H1 (cell line): ENCODE results near the gene DISC1. TPM values are rescaled to one million over a fixed set of nuclear protein-coding genes. Genes with fewer than 3 reads are reported as not detected.

ENCODE experiments used
- CTCF ChIA-PET: fragments of 300-600 bp; sonication (Branson Sonifier 250); formaldehyde crosslinking; loops from one replicate; lab custom pipeline; 2021; ENCODE audit not compliant: partially characterized antibody; lab: Charles Lee
- POLR2A ChIA-PET: fragments of 300-600 bp; sonication (Branson Sonifier 250); formaldehyde crosslinking; loops from one replicate; lab custom pipeline; 2021; ENCODE audit warnings: inconsistent platforms; ENCODE audit not compliant: partially characterized antibody; lab: Charles Lee
- DNase-seq, 2 experiments: peaks; one replicate each; pipeline versions ENCODE4 v3.0.0 to v3.0.0-alpha.2; 2010 to 2022; ENCODE audit warnings: low spot score in 2 of 2, low read depth in 1 of 2, mixed read lengths in 1 of 2
- FAIRE-seq: peaks from 2 replicates; lab custom pipeline; 2011; peaks lifted over from hg19 to GRCh38; lab: Jason Lieb, UNC
- H2AFZ ChIP-seq: 2 replicates; pipeline ENCODE4 v1.8.1; 2012; ENCODE audit warnings: low read length, inconsistent platforms
- H2AK5ac ChIP-seq: 2 replicates; pipeline ENCODE4 v1.6.1; 2013; ENCODE audit warnings: low read depth, low read length
- H2BK120ac ChIP-seq: replicated peaks from 2 replicates; pipeline ENCODE3; 2013; ENCODE audit warnings: low read depth, low read length, inconsistent platforms
- H2BK12ac ChIP-seq: 2 replicates; pipeline ENCODE4 v1.6.1; 2013; ENCODE audit warnings: low read depth, low read length
- H2BK15ac ChIP-seq: 2 replicates; pipeline ENCODE4 v1.6.1; 2013; ENCODE audit warnings: low read length
- H2BK20ac ChIP-seq: 2 replicates; pipeline ENCODE4 v1.6.1; 2013; ENCODE audit warnings: low read length
- H2BK5ac ChIP-seq: 2 replicates; pipeline ENCODE4 v1.6.1; 2013; ENCODE audit warnings: low read depth, low read length
- H3K14ac ChIP-seq: 2 replicates; pipeline ENCODE4 v1.6.1; 2013; ENCODE audit warnings: inconsistent platforms; ENCODE audit not compliant: insufficient read length
- H3K18ac ChIP-seq: 2 replicates; pipeline ENCODE4 v1.6.1; 2013; ENCODE audit warnings: low read length; ENCODE audit errors: extremely low read depth
- H3K23ac ChIP-seq: 2 replicates; pipeline ENCODE4 v1.6.1; 2013; ENCODE audit warnings: inconsistent platforms; ENCODE audit not compliant: insufficient read length
- H3K23me2 ChIP-seq: 2 replicates; pipeline ENCODE4 v1.6.1; 2013; ENCODE audit warnings: low read depth, low read length
- H3K27ac ChIP-seq: 2 replicates; pipeline ENCODE4 v1.6.1; 2011; ENCODE audit warnings: low read depth, low read length, inconsistent platforms
- H3K27me3 ChIP-seq, 4 experiments: replicated peaks in 1 of 4; 1 replicate in 1 of 4; 2 replicates in 3 of 4; pipeline versions ENCODE4 v1.6.1 to v1.8.1; 2011 to 2013; ENCODE audit warnings: low read length in 3 of 4, mild to moderate bottlenecking in 3 of 4, inconsistent platforms in 2 of 4, mixed read lengths in 2 of 4, moderate library complexity in 1 of 4; ENCODE audit not compliant: control insufficient read depth in 3 of 4, insufficient read depth in 3 of 4; ENCODE audit errors: extremely low read depth in 1 of 4
- H3K36me3 ChIP-seq, 4 experiments: 2 replicates each; pipeline versions ENCODE4 v1.6.1 to v1.8.1; 2011 to 2013; ENCODE audit warnings: mild to moderate bottlenecking in 4 of 4, low read length in 3 of 4, moderate library complexity in 2 of 4, control low read depth in 1 of 4, inconsistent platforms in 1 of 4; ENCODE audit not compliant: insufficient read depth in 4 of 4, control insufficient read depth in 2 of 4
- H3K4ac ChIP-seq: replicated peaks from 2 replicates; pipeline ENCODE3; 2013; ENCODE audit warnings: low read length, low read depth, mixed read lengths, inconsistent platforms; ENCODE audit not compliant: insufficient read length
- H3K4me1 ChIP-seq, 4 experiments: replicated peaks in 1 of 4; 1 replicate in 1 of 4; 2 replicates in 3 of 4; pipeline versions ENCODE4 v1.6.1 to v1.8.1; 2011 to 2013; ENCODE audit warnings: low read length in 3 of 4, inconsistent platforms in 2 of 4, mixed read lengths in 1 of 4; ENCODE audit not compliant: insufficient read depth in 4 of 4, control insufficient read depth in 3 of 4
- H3K4me2 ChIP-seq, 2 experiments: 2 replicates each; pipeline versions ENCODE4 v1.6.1 to v1.8.1; 2011 to 2013; ENCODE audit warnings: low read depth in 2 of 2, low read length in 2 of 2, control low read depth in 1 of 2, inconsistent platforms in 1 of 2, mild to moderate bottlenecking in 1 of 2; ENCODE audit not compliant: insufficient read depth in 1 of 2
- H3K4me3 ChIP-seq, 4 experiments: fragments of 200-600, 300-600 bp in 1 of 4; sonication (generic), shearing (Covaris generic), sonication (Bioruptor Twin) in 1 of 4; 2 replicates each; pipeline versions ENCODE4 v1.5.1 to v1.8.1; 2011 to 2016; ENCODE audit warnings: low read length in 4 of 4, low read depth in 3 of 4, control low read depth in 2 of 4, inconsistent platforms in 2 of 4, mild to moderate bottlenecking in 2 of 4, mixed read lengths in 1 of 4, moderate library complexity in 1 of 4; ENCODE audit not compliant: insufficient read depth in 2 of 4; ENCODE audit errors: extremely low read depth in 1 of 4
- H3K56ac ChIP-seq: replicated peaks from 2 replicates; pipeline ENCODE3; 2013; ENCODE audit warnings: low read depth, mild to moderate bottlenecking, mixed read lengths, low read length, inconsistent platforms; ENCODE audit not compliant: insufficient read length
- H3K79me1 ChIP-seq: 2 replicates; pipeline ENCODE4 v1.6.1; 2013; ENCODE audit warnings: low read depth, low read length, control low read depth
- H3K79me2 ChIP-seq, 2 experiments: 2 replicates each; pipeline versions ENCODE4 v1.6.1 to v1.8.1; 2012 to 2013; ENCODE audit warnings: low read length in 2 of 2, mild to moderate bottlenecking in 2 of 2, inconsistent platforms in 1 of 2; ENCODE audit not compliant: insufficient read depth in 2 of 2, control insufficient read depth in 1 of 2
- H3K9ac ChIP-seq, 4 experiments: replicated peaks in 1 of 4; 1 replicate in 1 of 4; 2 replicates in 3 of 4; pipeline versions ENCODE4 v1.6.1 to v1.8.1; 2011 to 2013; ENCODE audit warnings: low read depth in 3 of 4, low read length in 3 of 4, control low read depth in 2 of 4, mild to moderate bottlenecking in 2 of 4, moderate library complexity in 2 of 4, inconsistent platforms in 1 of 4; ENCODE audit errors: extremely low read depth in 1 of 4
- H3K9me3 ChIP-seq, 2 experiments: 2 replicates each; pipeline versions ENCODE4 v1.6.1 to v1.8.1; 2012 to 2013; ENCODE audit warnings: mild to moderate bottlenecking in 2 of 2, moderate library complexity in 2 of 2, control low read depth in 1 of 2, inconsistent platforms in 1 of 2, low read depth in 1 of 2, low read length in 1 of 2, mixed read lengths in 1 of 2; ENCODE audit not compliant: insufficient read depth in 2 of 2
- H4K20me1 ChIP-seq, 2 experiments: replicated peaks in 1 of 2; 2 replicates each; pipeline versions ENCODE3 to v1.8.1; 2011 to 2013; ENCODE audit warnings: inconsistent platforms in 2 of 2, low read length in 2 of 2, mild to moderate bottlenecking in 1 of 2; ENCODE audit not compliant: insufficient read depth in 2 of 2, control insufficient read depth in 1 of 2
- H4K5ac ChIP-seq: 2 replicates; pipeline ENCODE4 v1.6.1; 2013; ENCODE audit warnings: low read length, low read depth, mixed read lengths, inconsistent platforms; ENCODE audit not compliant: insufficient read length
- H4K8ac ChIP-seq: 2 replicates; pipeline ENCODE4 v1.8.0; 2013; ENCODE audit warnings: mild to moderate bottlenecking, moderate library complexity, low read length, inconsistent platforms; ENCODE audit not compliant: insufficient read depth; ENCODE audit errors: extremely low read depth
- H4K91ac ChIP-seq: replicated peaks from 2 replicates; pipeline ENCODE3; 2013; ENCODE audit warnings: low read length, mixed read lengths, inconsistent platforms; ENCODE audit not compliant: insufficient read length
- BACH1 ChIP-seq: IDR thresholded peaks from 2 replicates; pipeline ENCODE4 v1.6.1; 2012; ENCODE audit warnings: low read length, improper control_type of control experiment
- BRCA1 ChIP-seq: IDR thresholded peaks from 2 replicates; pipeline ENCODE4 v1.6.1; 2012; ENCODE audit warnings: low read depth, low read length, improper control_type of control experiment
- EP300 ChIP-seq, 2 experiments: IDR thresholded peaks; 1 replicate in 1 of 2; 2 replicates in 1 of 2; pipeline ENCODE4 v1.6.1; 2011 to 2012; ENCODE audit warnings: low read depth in 2 of 2, low read length in 2 of 2, mild to moderate bottlenecking in 2 of 2, borderline replicate concordance in 1 of 2, inconsistent platforms in 1 of 2, moderate library complexity in 1 of 2
- MAFK ChIP-seq: IDR thresholded peaks from 2 replicates; pipeline ENCODE4 v1.6.1; 2012; ENCODE audit warnings: low read depth, mild to moderate bottlenecking, improper control_type of control experiment, low read length
- POLR2A ChIP-seq, 2 experiments: IDR thresholded peaks; 1 replicate in 1 of 2; 2 replicates in 1 of 2; pipeline ENCODE4 v1.6.1; 2011; ENCODE audit warnings: low read depth in 2 of 2, low read length in 2 of 2, mild to moderate bottlenecking in 2 of 2; ENCODE audit errors: control extremely low read depth in 1 of 2
- RAD21 ChIP-seq, 2 experiments: IDR thresholded peaks in 1 of 2; conservative IDR thresholded peaks in 1 of 2; 2 replicates each; pipeline ENCODE4 v1.6.1; 2011; ENCODE audit warnings: low read depth in 2 of 2, low read length in 2 of 2, improper control_type of control experiment in 1 of 2, inconsistent platforms in 1 of 2, mild to moderate bottlenecking in 1 of 2, moderate library complexity in 1 of 2
- SUZ12 ChIP-seq: fragments of 200-600 bp; sonication (generic); IDR thresholded peaks from 2 replicates; pipeline ENCODE4 v1.6.1; 2012; ENCODE audit warnings: mild to moderate bottlenecking, inconsistent platforms, low read length, moderate library complexity, mixed read lengths
- TBP ChIP-seq: IDR thresholded peaks from 2 replicates; pipeline ENCODE4 v1.6.1; 2011; ENCODE audit warnings: low read depth, low read length, improper control_type of control experiment
- TCF12 ChIP-seq: IDR thresholded peaks from 2 replicates; pipeline ENCODE4 v1.6.1; 2011; ENCODE audit warnings: low read depth, mild to moderate bottlenecking, low read length
- TEAD4 ChIP-seq: IDR thresholded peaks from 2 replicates; pipeline ENCODE4 v1.6.1; 2012; ENCODE audit warnings: low read depth, low read length, inconsistent platforms, mixed read lengths
- WGBS, 2 experiments: shearing (Covaris generic) in 1 of 2; methylation state at CpG; one replicate each; pipeline versions ENCODE4 v1.1.6 to v1.1.7; 2013 to 2015; ENCODE audit warnings: low lambda C conversion rate in 2 of 2, mixed read lengths in 2 of 2, inconsistent platforms in 1 of 2, low coverage in 1 of 2, missing lambda C conversion rate in 1 of 2; ENCODE audit not compliant: insufficient replicate concordance in 2 of 2, insufficient coverage in 1 of 2, insufficient read length in 1 of 2; ENCODE audit errors: extremely low coverage in 1 of 2, missing lambda C conversion rate in 1 of 2; 5-methylcytosine and 5-hydroxymethylcytosine counted together
- polyA plus RNA-seq, 7 experiments: library from polyadenylated mRNA; depleted of rRNA in 3 of 7; stranded (reverse) in 5 of 7; unstranded in 2 of 7; fragments of >200 nt in 5 of 7; fragments of 200-250 nt in 2 of 7; gene quantifications; 1 replicate in 5 of 7; 2 replicates in 1 of 7; 4 replicates in 1 of 7; pipeline versions ENCODE4 v1.2.1 to v1.2.3, GENCODE V29; 2011 to 2013; ENCODE audit warnings: missing spikeins in 2 of 7, mixed read lengths in 2 of 7
- total RNA-seq: library from RNA; stranded (reverse); fragmentation: NEBNext Ultra II Directional; extraction: Animal tissue kit (Norgen Biotek cat#: 25700); gene quantifications from 2 replicates; pipeline ENCODE4 v1.2.1, GENCODE V29; 2021
- TF ChIP-seq, protein P1 (sequence below): IDR thresholded peaks from 2 replicates; pipeline ENCODE4 v1.6.1; 2011; ENCODE audit warnings: low read depth, mild to moderate bottlenecking, low read length; ENCODE audit not compliant: insufficient read depth

DISC1 gene
- total and polyA plus RNA-seq, 2 of the 8 experiments (the other 6 are each of a cell fraction or from before 2014, with no cell fraction given): 1.1 to 3.5 TPM

DNA sequence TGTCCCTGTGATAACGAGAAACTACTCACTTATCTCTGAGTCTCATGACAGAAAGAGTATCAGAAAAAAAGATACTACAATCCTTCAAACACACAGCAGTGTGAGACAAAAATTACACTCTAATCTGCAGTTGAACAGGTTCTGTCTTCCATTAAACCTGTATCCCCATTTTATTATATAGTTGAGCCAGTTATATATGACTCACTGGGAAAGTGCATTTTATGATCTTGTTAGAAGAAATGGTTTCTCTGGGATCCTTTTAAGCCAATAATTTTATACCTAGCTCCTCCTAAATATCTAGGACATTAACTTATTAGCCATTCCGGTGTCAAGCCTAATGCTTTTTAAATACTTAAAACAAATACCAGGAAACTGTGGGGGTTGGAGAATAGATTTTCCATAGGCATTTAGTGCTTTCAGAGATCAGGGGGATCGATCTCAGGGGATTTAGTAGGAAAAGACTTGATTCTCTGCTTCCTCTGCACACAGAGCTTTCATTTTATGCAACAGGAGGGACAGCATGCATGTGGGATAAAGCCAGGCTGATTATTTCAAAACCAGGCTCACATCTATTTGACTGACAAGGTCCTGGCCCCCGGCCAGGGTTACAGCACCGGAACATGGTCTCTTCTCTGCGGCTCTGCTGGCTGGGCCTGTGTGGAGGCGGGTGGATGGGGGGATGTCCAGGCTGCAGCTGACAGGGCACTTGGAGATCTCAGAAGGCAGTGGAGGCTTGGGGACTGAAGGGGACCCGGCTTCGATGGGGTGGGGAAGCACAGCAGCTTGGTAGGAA is 310.6 kb downstream of the DISC1 start:
- H3K56ac ChIP-seq: no peak overlapping the region
- ChIA-PET CTCF (interaction anchor here (1.0 kb wide), 1 partner anchor 47 kb away, joined by 4 read pairs; no protein-coding TSS in a partner anchor), POLR2A (no interaction called here)
- H3K4me2 ChIP-seq: no peak overlapping the region
- TF ChIP-seq, protein P1, sequence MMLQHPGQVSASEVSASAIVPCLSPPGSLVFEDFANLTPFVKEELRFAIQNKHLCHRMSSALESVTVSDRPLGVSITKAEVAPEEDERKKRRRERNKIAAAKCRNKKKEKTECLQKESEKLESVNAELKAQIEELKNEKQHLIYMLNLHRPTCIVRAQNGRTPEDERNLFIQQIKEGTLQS: no peak
- TF ChIP-seq TCF12: no peak
- no peak for TF ChIP-seq TEAD4
- no peak for TF ChIP-seq MAFK
- no peak for TF ChIP-seq BACH1
- TF ChIP-seq BRCA1: no peak
- no peak for TF ChIP-seq POLR2A (IDR thresholded peaks at IDR 0.05; ENCODE audit: control extremely low read depth in 1 of 2, low read depth in 2 of 2, low read length in 2 of 2)
- TF ChIP-seq SUZ12: no peak
- no peak for TF ChIP-seq TBP
- no peak for TF ChIP-seq RAD21 (IDR thresholded peaks at IDR 0.05 in 1 of 2, conservative IDR thresholded peaks at IDR 0.05 in 1 of 2; ENCODE audit: low read depth in 2 of 2, low read length in 2 of 2)
- TF ChIP-seq EP300 (IDR thresholded peaks at IDR 0.05; ENCODE audit: borderline replicate concordance in 1 of 2, low read depth in 2 of 2, low read length in 2 of 2): no peak
- H3K9ac ChIP-seq: no peak overlapping the region
- no peaks in the 10 kb centered on the region for H3K36me3 ChIP-seq
- no peak overlapping the region for H2BK20ac ChIP-seq
- no peak overlapping the region for H3K23ac ChIP-seq
- H4K20me1 ChIP-seq: no peaks in the 10 kb centered on the region
- H3K27me3 ChIP-seq: no peaks in the 10 kb centered on the region; a peak in 1 of 7 replicates
- H3K4me3 ChIP-seq: no peak overlapping the region
- H2AK5ac ChIP-seq: no peak overlapping the region
- H4K5ac ChIP-seq: no peak overlapping the region
- no peaks in the 10 kb centered on the region for H3K79me1 ChIP-seq
- no peak overlapping the region for H3K14ac ChIP-seq
- no peak for FAIRE-seq
- peaks cover 0 to 2% (median 0%) of the 10 kb centered on the region in 4 experiments; a peak in 1 of 7 replicates for H3K4me1 ChIP-seq
- no peak overlapping the region for H2BK5ac ChIP-seq
- H3K79me2 ChIP-seq: no peaks in the 10 kb centered on the region
- no peak overlapping the region for H3K18ac ChIP-seq
- H3K4ac ChIP-seq: no peak overlapping the region
- H4K91ac ChIP-seq: no peak overlapping the region
- H4K8ac ChIP-seq: no peak overlapping the region; the same call in 1 of the 2 replicates
- no peak for DNase-seq
- H3K23me2 ChIP-seq: no peaks in the 10 kb centered on the region
- no peak overlapping the region for H2AFZ ChIP-seq
- H3K27ac ChIP-seq: no peak overlapping the region
- 89% methylated on average over 9 of the region's 9 CpGs; no CpG with 5 or more reads in 1 of the 2 experiments for WGBS, 2 experiments
- H2BK12ac ChIP-seq: no peak overlapping the region
- no peak overlapping the region for H2BK120ac ChIP-seq
- H2BK15ac ChIP-seq: no peak overlapping the region
- peaks cover 6% of the 10 kb centered on the region in 2 experiments; a peak in 3 of 4 replicates for H3K9me3 ChIP-seq
